ENCODE results near the gene ADRA1B. TPM values are rescaled to one million over a fixed set of nuclear protein-coding genes. Genes with fewer than 3 reads are reported as not detected.
"Not testable (repeated sequence)": the region's sequence is repeated elsewhere in the genome, so short reads cannot be mapped to it uniquely, and the experiment has no call there.

ADRA1B gene
- total RNA-seq, 1 donor, result 0.36 TPM

- Histone ChIP-seq H3K36me3 (ENCODE audit: insufficient read depth, low read length) (no peaks in the 10 kb centered on the region), H3K4me3 (ENCODE audit: insufficient read depth, low read length) (no peak overlapping the region), H3K4me2 (ENCODE audit: insufficient read depth, low read length) (no peak overlapping the region), H2AFZ (ENCODE audit: low read length) (no peak overlapping the region), H3K4me1 (ENCODE audit: insufficient read depth, low read length) (peaks cover 3% of the 10 kb centered on the region), H3K79me2 (ENCODE audit: insufficient read depth, low read length) (no peaks in the 10 kb centered on the region), H4K20me1 (ENCODE audit: insufficient read depth, low read length) (no peaks in the 10 kb centered on the region), H3K27me3 (ENCODE audit: insufficient read depth, low read length) (no peaks in the 10 kb centered on the region), H3K27ac (ENCODE audit: low read depth, low read length) (no peak overlapping the region), H3K9me3 (ENCODE audit: low read depth, low read length) (no peaks in the 10 kb centered on the region)
- no peak for DNase-seq (ENCODE audit: insufficient read length, low spot score, missing footprints)
- TF ChIP-seq CTCF (IDR thresholded peaks at IDR 0.05; ENCODE audit: extremely low read depth, low read depth, low read length), result no peak
Observed at GRCh38 chr5:159962214-159962613, 45.9 kb downstream of the ADRA1B start.

- H2AFZ ChIP-seq (ENCODE audit: low read length), result no peak overlapping the region
- no peaks in the 10 kb centered on the region for H4K20me1 ChIP-seq (ENCODE audit: insufficient read depth, low read length)
- no peak for TF ChIP-seq CTCF (IDR thresholded peaks at IDR 0.05; ENCODE audit: extremely low read depth, low read depth, low read length)
- no peaks in the 10 kb centered on the region for H3K79me2 ChIP-seq (ENCODE audit: insufficient read depth, low read length)
- H3K27ac ChIP-seq (ENCODE audit: low read depth, low read length), result no peak overlapping the region
- no peaks in the 10 kb centered on the region for H3K9me3 ChIP-seq (ENCODE audit: low read depth, low read length)
- no peak for DNase-seq (ENCODE audit: insufficient read length, low spot score, missing footprints)
- H3K4me1 ChIP-seq (ENCODE audit: insufficient read depth, low read length), result peaks cover 3% of the 10 kb centered on the region
- H3K36me3 ChIP-seq (ENCODE audit: insufficient read depth, low read length), result no peaks in the 10 kb centered on the region
- H3K27me3 ChIP-seq (ENCODE audit: insufficient read depth, low read length), result no peaks in the 10 kb centered on the region
- H3K4me3 ChIP-seq (ENCODE audit: insufficient read depth, low read length), result no peak overlapping the region
- no peak overlapping the region for H3K4me2 ChIP-seq (ENCODE audit: insufficient read depth, low read length)
Observed at GRCh38 chr5:159963935-159964334, 47.7 kb downstream of the ADRA1B start.

GRCh38 chr5:159965031-159965837 lies 49.0 kb downstream of the ADRA1B start:
- no peaks in the 10 kb centered on the region for H3K27me3 ChIP-seq (ENCODE audit: insufficient read depth, low read length)
- TF ChIP-seq CTCF (IDR thresholded peaks at IDR 0.05; ENCODE audit: extremely low read depth, low read depth, low read length), result peak; percentile 80
- peak overlapping the region; percentile 62 for H3K4me2 ChIP-seq (ENCODE audit: insufficient read depth, low read length)
- peaks cover 12% of the 10 kb centered on the region for H3K4me1 ChIP-seq (ENCODE audit: insufficient read depth, low read length)
- no peaks in the 10 kb centered on the region for H3K36me3 ChIP-seq (ENCODE audit: insufficient read depth, low read length)
- peak overlapping the region; percentile 75 for H2AFZ ChIP-seq (ENCODE audit: low read length)
- H3K79me2 ChIP-seq (ENCODE audit: insufficient read depth, low read length), result no peaks in the 10 kb centered on the region
- H3K4me3 ChIP-seq (ENCODE audit: insufficient read depth, low read length), result peak overlapping the region; percentile 21
- H4K20me1 ChIP-seq (ENCODE audit: insufficient read depth, low read length), result no peaks in the 10 kb centered on the region
- no peaks in the 10 kb centered on the region for H3K9me3 ChIP-seq (ENCODE audit: low read depth, low read length)
- no peak overlapping the region for H3K27ac ChIP-seq (ENCODE audit: low read depth, low read length)
- DNase-seq (ENCODE audit: insufficient read length, low spot score, missing footprints), result peak; percentile 91

- H3K36me3 ChIP-seq (ENCODE audit: insufficient read depth, low read length); H3K4me2 ChIP-seq (ENCODE audit: insufficient read depth, low read length); H3K27ac ChIP-seq (ENCODE audit: low read depth, low read length); H3K27me3 ChIP-seq (ENCODE audit: insufficient read depth, low read length); H4K20me1 ChIP-seq (ENCODE audit: insufficient read depth, low read length); H3K79me2 ChIP-seq (ENCODE audit: insufficient read depth, low read length); DNase-seq (ENCODE audit: insufficient read length, low spot score, missing footprints); H2AFZ ChIP-seq (ENCODE audit: low read length); H3K9me3 ChIP-seq (ENCODE audit: low read depth, low read length); H3K4me3 ChIP-seq (ENCODE audit: insufficient read depth, low read length): not testable (repeated sequence)
- peaks cover 17% of the 10 kb centered on the region for H3K4me1 ChIP-seq (ENCODE audit: insufficient read depth, low read length)
Observed at GRCh38 chr5:159965838-159966128, 49.5 kb downstream of the ADRA1B start.

Measured in osteoblast (primary cell).